ENCODE data around the gene AKR7A3. TPM values are rescaled to one million over a fixed set of nuclear protein-coding genes. Genes with fewer than 3 reads are reported as not detected.
"Not testable (repeated sequence)": the region's sequence is repeated elsewhere in the genome, so short reads cannot be mapped to it uniquely, and the experiment has no call there.

Gene AKR7A3
- total RNA-seq, 4 donors from 2014 or later: 77.8 to 167 (median 102) TPM

GRCh38 chr1:19289244-19289643 is 674 bp upstream of the AKR7A3 start:
- Histone ChIP-seq H3K4me3 (peak overlapping the region in 3 of 4 donors; percentile 38 to 64 (median 40)), H3K9me3 (peaks cover 2% of the 10 kb centered on the region in 2 donors), H3K4me1 (peaks cover 4 to 34% (median 21%) of the 10 kb centered on the region in 4 donors), H3K27ac (peak overlapping the region; percentile 79 to 87 (median 83)), H3K27me3 (no peaks in the 10 kb centered on the region), H3K36me3 (no peaks in the 10 kb centered on the region)
- in situ Hi-C loops (cut with MboI; ENCODE audit: low pct_ligation_motif_present in 1 of 4, low pct_unique_long_range_greater_than_20kb in 1 of 4, low sequenced_read_pairs in 3 of 4): no loop called here
- no peak for DNase-seq
- WGBS, 2 donors (ENCODE audit: low coverage in 1 of 2): 14 to 47% methylated on average over 1 to 2 of the region's 2 CpGs
- TF ChIP-seq CTCF (IDR thresholded peaks at IDR 0.05) (no peak), EP300 (IDR thresholded peaks at IDR 0.05; ENCODE audit: low read depth) (no peak), POLR2A (IDR thresholded peaks at IDR 0.05) (no peak), POLR2AphosphoS5 (IDR thresholded peaks at IDR 0.05) (no peak)
- intact Hi-C loops (cut with DNase I; ENCODE audit: low total_unique reads): loop anchor here (5.0 kb wide), 1 partner anchor 848 kb away; the partner anchor contains the start of gene PLA2G2F

- in situ Hi-C loops (cut with MboI; ENCODE audit: low pct_ligation_motif_present in 1 of 4, low pct_unique_long_range_greater_than_20kb in 1 of 4, low sequenced_read_pairs in 3 of 4): no loop called here
- Histone ChIP-seq H3K9me3 (no peaks in the 10 kb centered on the region), H3K27ac (peak overlapping the region; percentile 79 to 87 (median 83)), H3K4me1 (peaks cover 4 to 34% (median 21%) of the 10 kb centered on the region in 4 donors), H3K36me3 (peaks cover 0 to 9% (median 4%) of the 10 kb centered on the region in 4 donors), H3K4me3 (peak overlapping the region in 3 of 4 donors; percentile 38 to 64 (median 40)), H3K27me3 (no peaks in the 10 kb centered on the region)
- peak; percentile 79 for DNase-seq
- TF ChIP-seq POLR2AphosphoS5 (IDR thresholded peaks at IDR 0.05) (peak in 2 of 3 donors; percentile 66 to 72), POLR2A (IDR thresholded peaks at IDR 0.05) (peak; percentile 54), EP300 (IDR thresholded peaks at IDR 0.05; ENCODE audit: low read depth) (peak; percentile 2), CTCF (IDR thresholded peaks at IDR 0.05) (no peak)
- intact Hi-C loops (cut with DNase I; ENCODE audit: low total_unique reads): loop anchor here (5.0 kb wide), 1 partner anchor 850 kb away; the partner anchor contains the start of gene PLA2G2F
- WGBS, 2 donors (ENCODE audit: low coverage in 1 of 2): 36 to 65% methylated on average over 3 to 13 of the region's 13 CpGs
Measured at GRCh38 chr1:19287436-19288185, 959 bp downstream of the AKR7A3 start.

- in situ Hi-C loops (cut with MboI; ENCODE audit: low pct_ligation_motif_present in 1 of 4, low pct_unique_long_range_greater_than_20kb in 1 of 4, low sequenced_read_pairs in 3 of 4); H3K27me3 ChIP-seq; H3K36me3 ChIP-seq; H3K9me3 ChIP-seq; H3K4me3 ChIP-seq: not testable (repeated sequence)
- peak; percentile 73 for DNase-seq
- intact Hi-C loops (cut with DNase I; ENCODE audit: low total_unique reads): loop anchor here (5.0 kb wide), 1 partner anchor 851 kb away; the partner anchor contains the start of gene PLA2G2F
- H3K4me1 ChIP-seq: peaks cover 4 to 34% (median 21%) of the 10 kb centered on the region in 4 donors
- peak overlapping the region; percentile 26 to 87 (median 82) for H3K27ac ChIP-seq
- 69% methylated on average over 3 of the region's 3 CpGs; no CpG with 5 or more reads in 1 of the 2 donors for WGBS, 2 donors (ENCODE audit: low coverage in 1 of 2)
Measured at GRCh38 chr1:19285807-19286206, 2.8 kb downstream of the AKR7A3 start.

GRCh38 chr1:19285366-19285765 is 3.2 kb downstream of the AKR7A3 start:
- H3K27ac ChIP-seq: peak overlapping the region in 3 of 4 donors; percentile 79 to 87 (median 86)
- DNase-seq: not testable (repeated sequence)

GRCh38 chr1:19284881-19285280 is 3.7 kb downstream of the AKR7A3 start:
- Histone ChIP-seq H3K4me3 (no peak overlapping the region), H3K9me3 (no peaks in the 10 kb centered on the region), H3K36me3 (peaks cover 0 to 9% (median 4%) of the 10 kb centered on the region in 4 donors), H3K27me3 (no peaks in the 10 kb centered on the region), H3K27ac (no peak overlapping the region), H3K4me1 (peaks cover 4 to 33% (median 21%) of the 10 kb centered on the region in 4 donors)
- intact Hi-C loops (cut with DNase I; ENCODE audit: low total_unique reads) (loop anchor here (5.0 kb wide), 1 partner anchor 852 kb away; the partner anchor contains the start of gene PLA2G2F), in situ Hi-C loops (cut with MboI; ENCODE audit: low pct_ligation_motif_present in 1 of 4, low pct_unique_long_range_greater_than_20kb in 1 of 4, low sequenced_read_pairs in 3 of 4) (no loop called here)
- TF ChIP-seq POLR2AphosphoS5 (IDR thresholded peaks at IDR 0.05): no peak
- no peak for TF ChIP-seq POLR2A (IDR thresholded peaks at IDR 0.05)
- no peak for TF ChIP-seq EP300 (IDR thresholded peaks at IDR 0.05; ENCODE audit: low read depth)
- no peak for TF ChIP-seq CTCF (IDR thresholded peaks at IDR 0.05)
- no peak for DNase-seq
- WGBS, 2 donors (ENCODE audit: low coverage in 1 of 2): 82 to 100% methylated on average over 1 to 7 of the region's 8 CpGs

More at GRCh38 chr1:19285366-19285765, 3.2 kb downstream of the AKR7A3 start:
- in situ Hi-C loops (cut with MboI; ENCODE audit: low pct_ligation_motif_present in 1 of 4, low pct_unique_long_range_greater_than_20kb in 1 of 4, low sequenced_read_pairs in 3 of 4); H3K36me3 ChIP-seq; H3K9me3 ChIP-seq; H3K4me3 ChIP-seq; H3K27me3 ChIP-seq: not testable (repeated sequence)
- peaks cover 4 to 34% (median 21%) of the 10 kb centered on the region in 4 donors for H3K4me1 ChIP-seq
- WGBS, 2 donors (ENCODE audit: low coverage in 1 of 2): 64% methylated on average over 3 of the region's 3 CpGs; no CpG with 5 or more reads in 1 of the 2 donors
- intact Hi-C loops (cut with DNase I; ENCODE audit: low total_unique reads): loop anchor here (5.0 kb wide), 1 partner anchor 852 kb away; the partner anchor contains the start of gene PLA2G2F
